Activated CD8-positive, alpha-beta memory T cell treated with anti-CD3 and anti-CD28 coated beads for 48 hours (primary cell): ENCODE data around the gene CGNL1.

Experiments used
- DNase-seq, 3 experiments: peaks; one replicate each; pipeline ENCODE4 v3.0.0-alpha.2; 2020; ENCODE audit warnings: low read depth in 2 of 3, low spot score in 2 of 3

The CGNL1 gene

GRCh38 chr15:57565311-57565710, 189.0 kb downstream of the CGNL1 start:
- no peak for DNase-seq

DNA sequence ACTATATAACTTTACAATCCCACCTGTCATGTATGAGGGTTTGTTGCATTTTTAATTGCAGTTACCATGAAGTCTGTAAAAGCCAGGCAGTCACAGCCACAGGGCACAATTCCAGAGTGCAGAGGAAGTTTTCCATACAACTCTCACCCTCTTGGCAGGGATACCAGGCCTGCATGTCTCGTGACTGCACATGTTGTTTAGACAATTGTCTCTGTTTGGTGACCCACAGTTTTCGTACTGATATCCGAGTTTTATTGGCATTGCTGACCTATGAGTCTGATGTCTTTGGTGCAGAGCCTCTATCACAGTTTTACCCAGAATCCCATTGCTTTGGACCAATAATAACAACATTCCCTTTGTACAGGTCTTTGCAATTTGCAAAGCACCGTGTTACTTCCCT, 190.5 kb downstream of the CGNL1 start:
- DNase-seq = no peak

DNA sequence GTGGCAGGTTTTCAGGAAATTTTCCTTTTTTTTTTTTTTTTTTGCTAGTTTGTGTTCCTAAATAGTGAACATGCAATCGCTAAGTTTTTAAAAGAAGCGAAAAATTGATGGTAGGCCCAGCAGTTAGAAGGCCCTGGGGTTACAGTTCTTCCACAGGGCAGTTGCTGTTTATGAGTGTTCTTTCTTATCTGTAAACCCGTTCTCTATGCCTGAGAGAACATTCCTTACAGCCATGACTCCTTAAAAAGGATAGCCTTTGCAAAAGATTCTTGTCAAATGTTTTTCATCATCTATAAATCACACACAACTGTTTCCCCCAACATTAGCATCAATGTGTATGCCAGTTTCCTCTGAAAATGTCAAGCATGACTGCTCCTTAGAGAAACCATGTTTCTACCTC, 191.6 kb downstream of the CGNL1 start:
- no peak for DNase-seq

DNA sequence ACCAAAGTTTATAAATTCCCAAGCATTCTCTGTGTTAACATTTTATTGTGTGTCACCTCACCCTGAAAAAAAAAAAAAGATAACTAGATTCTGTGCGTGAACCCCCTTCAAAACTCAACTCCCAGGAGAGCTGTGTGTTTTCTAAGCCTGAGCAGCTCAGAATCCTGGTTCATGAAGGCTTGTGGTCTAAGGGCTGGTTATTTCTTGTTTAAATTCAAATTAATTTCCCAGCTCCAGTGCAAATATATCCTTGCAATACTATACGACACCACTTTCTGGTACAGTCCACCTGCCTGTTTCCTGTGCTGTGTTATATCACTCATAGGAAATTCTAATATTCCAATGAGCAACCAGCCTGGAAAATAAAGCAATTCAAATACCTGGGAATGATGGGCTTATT, 192.0 kb downstream of the CGNL1 start:
- DNase-seq = no peak

- no peak for DNase-seq
These were observed 194.0 kb downstream of the CGNL1 start for GRCh38 chr15:57570340-57570739.

DNA sequence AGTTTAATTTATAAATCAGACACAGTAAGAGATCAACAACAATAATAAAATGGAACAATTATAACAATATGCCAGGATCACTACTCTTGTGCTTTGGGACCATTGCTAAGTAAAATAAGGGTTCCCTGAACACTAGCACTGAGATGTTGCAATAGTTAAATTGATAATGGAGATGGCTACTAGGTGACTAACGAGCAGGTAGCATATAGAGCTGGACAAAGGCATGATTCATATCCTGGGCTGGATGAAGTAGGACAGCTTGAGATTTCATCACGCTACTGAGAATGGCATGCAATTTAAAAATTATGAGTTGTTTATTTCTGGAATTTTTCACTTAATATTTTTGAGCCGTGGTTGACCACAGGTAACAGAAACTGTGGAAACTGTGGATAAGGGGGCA, 194.7 kb downstream of the CGNL1 start:
- no peak for DNase-seq

DNA sequence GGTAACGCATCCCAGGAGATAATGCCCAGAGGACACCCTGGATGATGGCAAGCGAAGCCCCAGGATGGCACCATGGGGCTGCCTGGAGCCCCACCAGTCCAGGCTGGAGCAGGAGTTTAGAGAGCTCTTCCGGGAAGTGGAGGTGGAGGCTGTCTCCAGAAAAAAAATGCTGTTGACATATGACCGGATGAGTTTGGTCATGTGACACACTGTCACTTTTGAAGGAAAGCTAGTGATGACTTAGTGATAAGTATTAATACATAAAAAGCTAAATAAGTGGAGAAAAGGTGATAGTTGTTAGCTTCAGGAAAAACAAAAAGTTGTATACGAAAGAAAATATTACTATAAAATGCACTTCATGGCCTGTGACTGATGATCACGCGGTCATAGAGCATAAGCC, 195.4 kb downstream of the CGNL1 start:
- no peak for DNase-seq

DNA sequence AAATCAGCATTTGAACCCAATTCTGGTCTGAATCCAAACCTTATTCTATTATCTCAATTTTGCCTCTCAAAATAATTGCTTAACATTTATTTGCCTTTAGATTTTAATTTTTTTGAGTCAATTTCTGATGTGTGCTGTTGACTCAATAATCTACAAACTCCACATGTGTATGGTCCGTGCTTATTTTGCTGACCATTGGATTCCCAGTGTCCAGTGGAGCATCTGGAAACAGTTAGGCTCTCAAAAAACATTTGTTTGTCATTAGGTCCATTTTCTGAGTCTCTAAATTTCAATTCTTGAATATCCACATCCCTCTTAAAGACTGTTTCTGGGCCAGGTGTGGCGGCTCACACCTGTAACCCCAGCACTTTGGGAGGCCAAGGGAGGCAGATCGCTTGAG, 196.2 kb downstream of the CGNL1 start:
- DNase-seq = no peak

- no peak for DNase-seq
These were observed 196.8 kb downstream of the CGNL1 start for GRCh38 chr15:57573151-57573550.

DNA sequence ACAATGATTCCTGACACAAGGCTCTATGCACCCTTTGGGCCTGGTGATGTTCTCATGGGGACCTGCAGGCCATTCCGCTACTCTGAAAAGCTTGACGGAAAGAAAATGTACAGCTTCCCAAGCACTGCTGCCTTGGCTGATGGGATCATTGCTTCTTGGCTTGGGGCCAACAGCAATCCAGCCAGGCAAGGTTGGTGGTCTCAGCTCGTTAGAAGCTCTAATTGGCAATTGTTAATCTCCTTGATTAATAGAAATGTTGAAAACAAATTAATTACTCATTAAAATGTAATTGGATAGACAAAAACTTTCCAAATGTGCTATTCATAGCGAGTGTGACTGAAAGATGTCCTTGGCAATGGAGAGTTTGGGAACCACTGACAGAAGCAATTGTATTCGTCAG, 199.1 kb downstream of the CGNL1 start:
- DNase-seq = no peak

DNA sequence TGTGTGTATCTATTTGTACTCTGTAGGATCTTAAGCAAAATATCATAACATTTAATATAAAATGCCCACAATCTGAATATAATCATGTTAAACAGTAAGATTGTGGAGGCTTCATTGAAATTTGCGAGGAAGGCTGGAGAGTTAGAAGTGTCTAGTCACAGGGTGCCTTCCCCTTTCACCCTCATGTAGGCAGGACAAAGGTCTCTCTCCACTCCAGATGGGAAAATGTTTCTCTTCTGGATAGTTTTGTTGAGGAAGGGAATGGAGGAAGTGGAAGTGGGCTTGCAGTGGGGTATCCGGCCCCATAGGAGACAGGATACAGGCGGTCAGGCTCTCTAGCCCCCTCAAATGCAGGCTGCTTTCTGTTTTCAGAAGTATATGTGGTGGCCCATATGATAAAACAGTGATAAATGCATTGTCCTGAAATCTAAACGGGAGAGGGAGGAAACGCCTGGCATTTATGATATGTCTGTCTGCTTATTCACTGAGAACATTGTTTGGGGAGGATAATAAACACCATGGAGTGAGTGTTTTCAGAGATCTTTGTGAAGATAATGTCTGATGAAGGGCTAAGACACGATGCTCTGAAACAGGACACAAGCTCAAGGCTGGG, 202.1 kb downstream of the CGNL1 start:
- no peak for DNase-seq

GRCh38 chr15:57580428-57580827, 204.1 kb downstream of the CGNL1 start:
- DNase-seq = no peak

DNA sequence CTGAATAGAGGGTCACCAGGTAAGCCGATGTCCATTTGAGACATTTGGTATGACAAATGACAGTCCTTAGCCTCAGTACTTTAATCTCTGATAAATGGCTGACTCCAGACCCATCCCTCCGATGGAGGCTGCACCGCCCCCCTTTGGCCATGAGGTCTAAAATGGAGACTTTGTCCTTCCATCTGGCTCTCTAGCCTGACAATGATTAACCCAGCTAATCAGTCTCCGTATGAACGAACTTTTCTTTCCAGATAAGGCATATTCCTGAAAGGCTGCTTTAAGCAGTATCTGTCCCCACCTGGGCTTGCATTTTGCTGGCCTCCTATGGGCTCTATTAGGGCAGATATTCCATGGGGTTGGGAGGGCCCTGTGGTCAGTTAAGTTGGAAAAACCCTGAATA, 204.6 kb downstream of the CGNL1 start:
- DNase-seq = no peak

DNA sequence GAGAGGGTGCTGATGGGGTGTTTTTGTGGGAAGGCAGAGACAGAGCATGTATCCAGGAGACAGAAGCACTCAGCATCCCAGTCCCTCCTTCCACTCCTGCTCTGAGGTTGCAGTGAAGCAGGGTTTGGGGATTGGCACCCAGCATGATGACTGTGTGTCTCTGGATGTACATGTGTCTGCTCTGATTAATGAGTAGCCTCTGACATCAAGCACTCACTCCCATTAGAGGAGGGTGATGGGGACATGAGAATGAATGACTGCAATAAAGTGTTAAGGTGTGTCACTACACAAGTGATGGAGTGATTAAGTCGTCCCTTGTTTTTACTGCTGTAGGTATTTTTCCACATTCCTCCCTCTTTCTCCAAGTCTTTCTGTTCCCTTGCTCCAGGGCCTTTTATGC, 205.8 kb downstream of the CGNL1 start:
- DNase-seq = no peak

DNA sequence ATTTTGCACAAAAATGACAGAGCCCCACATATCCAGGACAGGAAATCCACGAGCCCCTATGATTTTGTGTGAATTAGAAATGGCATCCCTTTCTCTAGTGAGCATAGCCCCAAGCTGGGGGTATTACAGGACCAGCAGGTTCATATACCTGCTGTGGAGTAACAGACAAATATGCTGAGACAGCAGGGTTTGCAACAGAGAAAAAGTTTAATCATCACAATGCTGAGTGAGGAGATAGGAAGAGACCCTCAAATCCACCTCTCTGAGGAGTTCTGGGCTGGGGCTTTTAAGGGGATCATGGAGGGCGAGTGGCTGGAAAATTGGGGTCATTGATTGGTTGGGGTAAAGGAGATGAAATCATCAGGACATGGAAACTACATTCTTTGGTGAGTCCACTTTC, 207.0 kb downstream of the CGNL1 start:
- no peak for DNase-seq

- no peak for DNase-seq
These were observed 207.4 kb downstream of the CGNL1 start for GRCh38 chr15:57583720-57584119.

DNA sequence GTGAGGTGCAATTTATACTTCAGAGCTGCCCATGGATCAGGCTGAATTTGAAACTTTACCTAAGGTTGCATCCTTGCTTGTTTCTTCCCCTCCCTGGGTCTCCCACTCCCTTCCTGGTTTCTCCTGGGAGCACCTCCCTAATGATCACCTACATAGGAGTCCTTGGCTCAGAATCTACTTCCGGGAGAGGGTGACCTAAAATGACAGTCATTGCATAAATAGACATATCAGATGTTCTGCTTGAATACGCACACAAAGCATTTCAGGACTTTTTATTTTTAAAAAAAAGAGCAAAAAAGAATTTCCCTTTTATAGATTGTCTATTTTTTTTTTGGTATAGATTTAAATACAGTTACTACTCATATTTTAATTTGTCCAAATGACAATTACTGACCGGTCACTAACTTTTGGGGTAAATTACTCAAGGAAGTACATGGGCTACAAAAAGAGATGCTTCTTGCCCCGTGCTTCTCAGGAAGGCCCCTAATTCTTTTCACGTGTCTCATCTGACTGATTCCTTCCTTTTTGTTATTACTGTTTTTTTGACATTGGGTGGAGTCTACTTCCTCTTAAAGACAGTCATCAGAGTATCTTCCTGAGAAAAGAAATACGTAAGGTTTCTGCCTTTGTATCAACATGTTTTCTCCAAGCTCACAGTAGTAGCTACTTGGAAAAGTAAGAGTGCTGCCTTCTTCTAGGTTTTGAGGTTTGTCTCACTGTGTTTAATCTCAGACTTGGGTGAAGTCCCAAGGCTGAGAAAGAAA, 210.5 kb downstream of the CGNL1 start:
- no peak for DNase-seq

- DNase-seq = no peak
These were observed 213.0 kb downstream of the CGNL1 start for GRCh38 chr15:57589281-57589680.

GRCh38 chr15:57589754-57590153, 213.4 kb downstream of the CGNL1 start:
- DNase-seq = no peak

GRCh38 chr15:57591237-57591821, 215.0 kb downstream of the CGNL1 start:
- DNase-seq = no peak

DNA sequence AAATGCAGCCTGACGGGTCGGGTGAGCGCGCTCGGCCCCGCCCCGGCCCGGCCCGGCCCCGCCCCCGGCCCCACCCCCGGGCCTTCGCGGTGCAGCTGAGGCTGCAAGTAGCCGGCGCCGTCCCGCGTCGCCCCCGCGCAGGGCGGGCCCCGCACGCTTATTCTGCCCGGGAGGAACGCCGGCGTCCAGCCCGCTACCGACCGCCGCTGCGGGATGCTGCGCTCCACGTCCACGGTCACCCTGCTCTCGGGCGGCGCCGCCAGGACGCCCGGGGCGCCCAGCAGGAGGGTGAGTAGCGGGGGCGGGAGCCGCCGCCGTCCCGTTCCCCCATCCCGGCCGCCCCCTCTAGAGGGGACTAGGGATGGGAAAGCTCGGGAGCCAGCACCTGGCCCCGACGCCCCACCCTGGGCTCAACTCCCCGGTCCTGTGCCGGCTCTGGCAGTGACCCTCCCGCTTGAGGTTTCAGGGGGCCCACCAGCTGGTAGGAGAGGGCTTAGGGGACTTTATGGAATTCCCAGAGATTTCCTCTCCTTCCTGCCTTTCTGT, 215.6 kb downstream of the CGNL1 start, which contains the start of gene MYZAP:
Gene MYZAP (plus strand): TSS at position 83 of the 546 bp plus-strand sequence. CDS start 131 bp downstream, at position 214.
- peak in 1 of 3 experiments; percentile 4 for DNase-seq

GRCh38 chr15:57592426-57592825, 216.1 kb downstream of the CGNL1 start:
- no peak for DNase-seq
